ENCODE results near the gene CD300LF.

CD300LF gene

GRCh38 chr17:74729866-74730265, 17.1 kb upstream of the CD300LF start:
- DNase-seq (ENCODE audit: low read depth in 3 of 3), result no peak

DNA sequence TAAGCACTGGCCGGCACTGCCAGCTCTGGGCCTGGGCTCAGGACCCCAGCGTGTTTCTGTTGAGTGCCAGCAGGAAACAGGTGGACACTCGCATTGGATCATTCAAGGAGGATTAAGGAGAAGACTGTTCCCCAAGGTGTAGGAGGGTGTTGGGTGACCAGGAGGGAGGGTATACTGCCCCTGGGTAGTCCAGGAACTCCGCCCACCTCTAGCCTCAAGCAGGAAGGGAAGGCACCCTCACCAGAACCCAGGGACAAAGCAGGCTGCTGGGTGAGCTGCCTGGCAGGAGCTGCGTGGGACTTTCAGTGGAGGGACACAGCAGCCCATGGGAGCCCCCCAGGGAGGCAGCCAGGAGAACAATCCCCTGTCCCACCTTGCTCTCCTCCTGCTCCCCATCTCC, 16.6 kb upstream of the CD300LF start:
- DNase-seq (ENCODE audit: low read depth in 3 of 3), result no peak

DNA sequence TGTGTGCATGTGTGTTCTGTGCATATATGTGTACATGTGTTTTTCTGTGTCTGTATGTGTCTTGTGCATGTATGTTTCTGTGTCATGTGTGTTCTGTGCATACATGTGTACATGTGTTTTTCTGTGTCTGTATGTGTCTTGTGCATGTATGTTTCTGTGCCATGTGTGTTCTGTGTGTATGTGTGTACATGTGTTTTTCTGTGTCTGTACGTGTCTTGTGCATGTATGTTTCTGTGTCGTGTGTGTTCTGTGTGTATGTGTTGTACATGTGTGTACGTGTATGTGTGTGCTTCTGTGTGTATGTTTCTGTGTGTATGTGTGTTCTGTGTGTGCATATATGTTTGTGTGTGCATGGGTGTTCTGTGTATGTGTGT, 16.0 kb upstream of the CD300LF start:
- DNase-seq (ENCODE audit: low read depth in 3 of 3), result no peak

DNA sequence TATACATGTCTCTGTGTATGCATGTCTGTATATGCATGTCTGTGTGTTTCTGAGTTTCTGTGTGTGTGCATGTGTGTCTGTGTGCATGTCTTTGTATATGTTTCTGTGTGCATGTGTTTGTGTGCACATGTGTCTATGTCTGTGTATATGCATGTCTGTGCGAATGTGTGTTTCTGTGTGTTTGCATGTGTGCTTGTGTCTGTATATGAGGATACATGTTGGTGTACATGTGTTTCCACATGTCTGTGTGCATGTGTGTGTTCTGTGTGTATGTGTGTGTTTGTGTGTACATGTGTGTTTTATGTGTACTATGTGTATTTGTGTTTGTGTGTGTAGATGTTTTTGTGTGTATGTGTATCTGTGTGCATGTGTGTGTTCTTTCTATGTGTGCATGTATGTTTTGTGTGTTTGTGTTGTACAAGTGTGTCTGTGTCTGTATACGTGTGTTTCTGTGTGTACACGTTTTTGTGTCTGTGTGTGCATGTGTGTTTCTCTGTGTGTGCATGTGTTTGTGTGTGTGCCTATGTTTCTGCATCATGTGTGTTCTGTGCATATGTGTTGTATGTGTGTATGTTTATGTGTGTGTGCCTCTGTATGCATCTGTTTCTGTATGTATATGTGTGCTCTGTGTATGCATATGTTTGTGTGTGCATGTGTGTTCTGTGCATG, 15.4 kb upstream of the CD300LF start:
- DNase-seq (ENCODE audit: low read depth in 3 of 3), result no peak

- no peak for DNase-seq (ENCODE audit: low read depth in 3 of 3)
These were observed 12.4 kb upstream of the CD300LF start for GRCh38 chr17:74725111-74725510.

GRCh38 chr17:74723891-74724290, 11.2 kb upstream of the CD300LF start:
- no peak for DNase-seq (ENCODE audit: low read depth in 3 of 3)

- DNase-seq (ENCODE audit: low read depth in 3 of 3), result no peak
These were observed 10.1 kb upstream of the CD300LF start for GRCh38 chr17:74722782-74723181.

- no peak for DNase-seq (ENCODE audit: low read depth in 3 of 3)
These were observed 7.8 kb upstream of the CD300LF start for GRCh38 chr17:74720506-74720905.

- DNase-seq (ENCODE audit: low read depth in 3 of 3), result no peak
These were observed 2.4 kb upstream of the CD300LF start for GRCh38 chr17:74715144-74715543.

GRCh38 chr17:74713171-74713755, 540 bp upstream of the CD300LF start:
- DNase-seq (ENCODE audit: low read depth in 3 of 3), result no peak

DNA sequence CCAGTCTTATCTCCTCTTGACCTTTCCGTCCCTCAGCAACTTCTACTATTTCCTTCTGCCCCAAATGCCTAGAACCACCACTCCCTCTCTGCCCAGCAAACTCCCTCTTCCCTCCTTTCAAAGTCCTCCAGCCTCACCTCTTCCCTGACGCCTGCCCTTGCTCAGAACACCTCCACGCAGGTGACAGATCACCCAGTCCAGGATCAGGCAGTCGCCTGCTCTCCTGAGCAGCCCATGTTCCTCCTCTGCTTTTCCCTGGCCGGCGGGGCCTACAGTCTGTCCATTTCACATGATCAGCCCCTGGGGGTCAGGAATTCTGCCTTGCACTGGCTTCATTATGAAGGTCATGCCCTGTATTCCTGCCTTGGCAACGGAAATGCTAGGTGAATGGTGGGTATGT, 422 bp downstream of the CD300LF start:
- no peak for DNase-seq (ENCODE audit: low read depth in 3 of 3)

- DNase-seq (ENCODE audit: low read depth in 3 of 3), result no peak
These were observed 1.5 kb downstream of the CD300LF start for GRCh38 chr17:74711058-74711824.

DNA sequence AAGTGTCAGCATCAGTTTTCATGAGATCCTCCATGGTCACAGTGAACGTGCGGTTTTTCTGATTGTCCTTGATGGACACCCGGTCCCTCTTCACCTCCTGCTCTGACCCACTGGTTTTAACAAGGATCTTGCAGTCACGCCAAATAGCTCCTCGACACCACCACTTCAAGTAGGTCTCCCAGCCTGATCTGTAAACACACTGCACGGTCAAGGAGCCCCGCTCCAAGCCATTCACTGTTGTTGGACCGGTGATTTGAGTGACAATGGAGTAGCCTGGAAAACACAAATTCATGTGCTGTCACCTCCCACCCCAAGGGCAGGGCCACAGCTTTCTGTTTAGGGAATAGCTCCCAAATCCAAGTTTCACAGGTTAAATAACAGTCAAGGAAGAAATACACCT, 8.2 kb downstream of the CD300LF start:
- DNase-seq (ENCODE audit: low read depth in 3 of 3), result no peak

GRCh38 chr17:74703311-74703710, 9.4 kb downstream of the CD300LF start:
- DNase-seq (ENCODE audit: low read depth in 3 of 3), result no peak

- DNase-seq (ENCODE audit: low read depth in 3 of 3), result no peak
These were observed 10.4 kb downstream of the CD300LF start for GRCh38 chr17:74702116-74702871.

DNA sequence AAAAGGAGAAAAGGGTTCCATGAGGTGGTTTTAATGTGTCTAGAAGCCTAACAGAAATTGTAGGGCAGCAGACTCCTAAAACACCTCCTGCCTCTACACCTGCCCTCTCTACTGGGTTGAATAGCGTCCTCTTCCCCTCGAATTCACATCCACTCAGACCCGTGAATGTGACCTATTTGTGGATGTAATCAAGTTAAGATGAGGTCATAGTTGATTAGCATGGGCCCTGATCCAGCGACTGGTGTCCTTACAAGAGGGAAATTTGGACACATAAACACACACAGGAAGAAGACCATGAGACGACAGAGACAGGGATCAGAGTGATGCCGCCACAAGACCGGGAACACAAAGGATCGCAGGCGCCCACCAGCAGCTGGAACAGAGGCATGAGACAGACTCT, 13.5 kb downstream of the CD300LF start:
- DNase-seq (ENCODE audit: low read depth in 3 of 3), result no peak

- no peak for DNase-seq (ENCODE audit: low read depth in 3 of 3)
These were observed 14.7 kb downstream of the CD300LF start for GRCh38 chr17:74698069-74698468.

DNA sequence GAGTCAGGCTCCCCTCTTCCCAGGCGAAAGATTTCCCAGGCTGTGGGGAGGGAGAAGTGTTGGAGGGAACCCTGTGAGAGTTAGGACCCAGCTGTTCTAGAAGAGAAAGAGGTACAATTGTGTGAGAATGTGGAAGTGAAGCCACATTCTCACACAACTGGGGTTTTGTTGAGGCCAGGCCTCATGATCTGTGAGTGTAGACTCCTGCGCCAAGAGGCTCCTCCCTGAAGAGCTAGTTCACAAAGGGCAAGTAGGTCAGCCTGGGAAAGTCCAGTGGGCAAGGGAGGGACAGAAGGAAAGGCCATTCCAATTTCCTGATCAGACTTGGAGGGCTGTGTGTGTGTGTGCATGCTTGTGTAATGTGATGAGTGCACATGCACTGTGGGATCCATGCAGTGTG, 15.2 kb downstream of the CD300LF start:
- no peak for DNase-seq (ENCODE audit: low read depth in 3 of 3)

- no peak for DNase-seq (ENCODE audit: low read depth in 3 of 3)
These were observed 17.1 kb downstream of the CD300LF start for GRCh38 chr17:74695629-74696028.

DNA sequence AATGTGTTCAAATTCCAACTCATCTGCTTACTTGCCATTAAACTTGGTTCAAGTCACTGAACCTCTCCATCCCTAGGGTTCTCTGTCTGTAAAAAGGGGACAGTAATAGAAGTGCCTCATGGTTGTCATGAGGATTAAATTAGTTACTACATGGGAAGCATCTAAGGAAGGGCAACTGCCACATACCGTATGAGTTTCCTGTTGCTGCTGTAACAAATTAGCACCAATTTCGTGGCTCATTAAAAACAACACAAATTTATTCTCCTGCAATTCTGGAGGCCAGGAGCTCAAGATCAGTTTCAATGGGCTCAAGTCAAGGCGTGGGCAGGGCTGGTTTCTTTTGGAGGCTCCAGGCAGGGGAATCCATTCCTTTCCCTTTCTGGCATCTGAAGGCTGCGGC, 18.6 kb downstream of the CD300LF start:
- DNase-seq (ENCODE audit: low read depth in 3 of 3), result no peak

GRCh38 chr17:74691151-74691550, 21.6 kb downstream of the CD300LF start:
- no peak for DNase-seq (ENCODE audit: low read depth in 3 of 3)

- DNase-seq (ENCODE audit: low read depth in 3 of 3), result no peak
These were observed 22.3 kb downstream of the CD300LF start for GRCh38 chr17:74690409-74690825.
